HG03159 (cell line): Measurements from ENCODE around the gene ALDH1B1.

Experiments used
- ATAC-seq: cut with Tn5 transposase; IDR thresholded peaks from one replicate; pipeline ENCODE4 v1.9.1; 2021; ENCODE audit warnings: mild to moderate bottlenecking, moderate library complexity; ENCODE audit not compliant: unreplicated experiment

Gene ALDH1B1

DNA sequence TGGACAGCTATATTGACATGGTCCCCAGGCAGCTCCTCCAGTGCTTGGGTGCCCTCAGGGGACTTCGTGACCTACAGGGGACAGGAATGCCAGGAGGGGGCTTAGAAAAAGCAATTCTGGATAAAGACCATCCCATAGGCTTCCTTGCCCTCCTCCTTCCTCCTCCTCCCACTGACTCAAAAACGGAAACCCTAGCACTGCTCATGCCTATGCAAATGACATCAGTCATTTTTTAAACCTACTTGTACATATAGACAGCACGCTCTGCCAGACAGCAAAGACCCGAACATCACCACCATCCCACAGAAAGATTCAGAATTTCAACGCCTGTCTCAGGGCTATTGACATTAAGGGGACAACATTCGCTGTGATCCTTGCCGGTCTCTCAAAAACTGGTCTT is 20.8 kb downstream of the ALDH1B1 start:
- ATAC-seq, result no peak

DNA sequence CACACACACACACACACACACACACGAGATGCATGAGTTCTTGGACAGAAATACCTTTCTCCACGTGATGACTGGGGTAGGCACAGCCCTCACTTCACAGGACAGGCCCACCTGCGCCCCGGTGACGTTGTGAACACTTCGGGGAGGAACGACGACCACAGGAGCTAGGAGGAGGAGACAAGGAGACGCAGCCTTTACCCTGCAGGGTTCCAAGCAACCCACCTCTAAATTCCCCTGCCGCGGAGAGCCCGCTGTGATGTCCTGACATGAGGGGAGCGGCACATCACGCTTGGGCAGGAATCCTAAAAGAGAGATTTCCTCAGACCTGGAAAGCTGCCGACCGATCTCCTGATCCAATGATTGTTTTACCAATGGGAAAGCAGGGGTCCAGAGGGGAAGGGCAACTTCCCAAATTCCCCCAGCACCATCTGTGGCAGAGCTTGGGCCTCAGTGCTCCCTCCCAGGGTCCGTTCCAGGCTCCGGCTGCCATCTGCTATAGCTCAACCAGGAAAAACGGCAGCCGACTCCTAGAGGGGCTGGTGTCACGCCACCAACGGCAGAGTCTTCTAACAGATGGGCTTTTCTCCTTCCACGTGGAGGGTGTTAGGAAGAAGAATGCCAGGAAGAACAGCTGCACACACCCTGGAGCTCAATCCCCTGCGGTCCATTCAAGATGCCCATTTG is 21.7 kb downstream of the ALDH1B1 start:
- ATAC-seq, result no peak

DNA sequence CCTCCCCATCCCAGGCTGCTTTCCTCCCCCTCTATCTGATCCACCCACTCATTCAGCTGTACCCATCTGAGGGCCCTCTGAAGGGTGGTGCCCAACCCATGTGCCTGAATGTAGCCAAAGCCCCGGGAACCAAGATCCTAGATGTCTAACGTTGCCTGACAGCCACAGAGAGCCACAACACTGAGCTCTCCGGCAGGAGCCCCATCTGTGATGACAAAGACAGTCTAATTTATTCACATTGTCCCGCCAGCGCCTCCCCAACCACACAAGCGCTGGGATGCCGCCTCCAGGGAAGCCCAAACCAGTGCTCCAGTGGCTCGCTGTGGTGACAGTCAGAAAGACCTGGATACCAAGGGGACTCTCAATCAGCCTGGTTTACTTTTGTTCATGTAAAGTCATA is 23.4 kb downstream of the ALDH1B1 start:
- ATAC-seq, result no peak

DNA sequence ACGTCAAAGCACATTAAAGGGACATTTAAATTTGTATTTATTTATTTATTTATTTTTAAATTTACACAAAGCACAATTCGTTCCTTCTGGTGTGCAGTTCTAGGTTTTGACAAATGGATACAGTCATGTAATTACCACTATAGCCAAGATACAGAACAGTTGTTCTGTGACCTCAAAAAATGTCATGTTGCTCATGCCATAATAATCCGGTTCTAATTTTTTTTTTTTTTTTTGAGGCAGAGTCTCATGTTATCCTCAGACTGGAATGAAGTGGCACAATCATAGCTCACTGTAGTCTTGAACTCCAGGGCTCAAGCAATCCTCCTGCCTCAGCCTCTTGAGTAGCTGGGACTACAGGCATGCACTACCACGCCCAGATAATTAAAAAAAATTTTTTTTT is 24.0 kb downstream of the ALDH1B1 start:
- no peak for ATAC-seq

DNA sequence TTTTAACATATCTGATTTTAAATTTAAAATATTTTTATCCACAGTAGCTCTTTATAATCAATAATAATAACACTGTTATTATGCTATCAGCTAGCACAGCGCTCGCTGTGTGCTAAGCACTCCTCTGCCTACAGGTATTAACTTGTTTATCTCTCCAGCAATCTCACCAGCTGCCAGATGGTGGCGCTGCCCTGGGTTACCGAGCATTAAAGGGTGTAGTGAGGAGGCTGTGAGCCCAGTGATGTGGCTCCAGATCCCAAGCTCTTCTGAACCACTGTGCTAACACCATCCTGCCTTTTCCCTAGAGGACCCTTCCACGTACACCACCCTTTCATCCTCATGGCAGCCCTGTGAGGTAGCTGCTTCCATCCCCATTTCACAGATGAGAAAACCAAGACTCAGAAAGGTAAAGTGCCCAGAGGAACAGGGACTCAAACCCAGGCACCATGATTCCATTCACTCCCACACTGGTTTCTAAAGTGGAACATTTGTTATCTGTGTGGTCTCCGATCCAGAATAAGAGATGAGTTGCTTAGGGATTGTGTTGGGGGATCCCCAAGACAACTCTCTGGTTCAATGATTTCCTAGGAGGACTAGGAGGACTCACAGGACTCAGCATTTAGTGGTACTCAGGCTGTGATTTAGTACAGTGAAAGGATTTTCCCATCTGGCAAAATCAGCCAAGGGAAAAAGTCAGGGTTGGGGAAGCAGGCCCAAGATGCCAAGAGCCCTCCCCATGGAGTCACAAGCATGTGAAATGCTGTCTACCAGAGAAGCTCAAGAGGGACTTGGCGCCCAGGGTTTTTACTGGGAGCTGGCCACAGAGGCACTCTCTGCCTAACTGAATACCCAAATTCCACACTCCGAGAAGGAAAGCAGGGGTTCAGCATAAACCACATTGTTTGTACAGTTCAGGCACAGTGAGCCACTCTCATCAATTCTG is 24.8 kb downstream of the ALDH1B1 start:
- ATAC-seq, result no peak

DNA sequence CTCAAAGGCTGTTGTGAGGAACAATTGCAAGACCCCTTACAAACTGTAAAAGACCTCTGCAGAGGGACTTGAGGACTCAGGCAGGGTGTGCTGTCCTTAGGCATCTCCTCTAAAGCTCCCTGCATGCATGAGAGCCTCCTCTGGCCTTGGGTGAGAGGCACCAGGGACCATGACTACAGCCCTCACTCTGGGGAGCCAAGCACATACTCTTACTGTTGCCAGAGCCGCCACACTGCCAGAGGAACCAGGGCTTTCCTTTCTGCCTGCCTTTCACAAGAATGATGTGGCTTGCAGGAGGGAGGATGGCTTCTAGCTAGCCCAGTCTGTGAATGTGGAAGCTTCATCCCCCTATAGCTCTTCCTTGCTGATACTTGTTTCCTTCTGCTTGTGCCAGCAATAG is 25.9 kb downstream of the ALDH1B1 start:
- no peak for ATAC-seq

DNA sequence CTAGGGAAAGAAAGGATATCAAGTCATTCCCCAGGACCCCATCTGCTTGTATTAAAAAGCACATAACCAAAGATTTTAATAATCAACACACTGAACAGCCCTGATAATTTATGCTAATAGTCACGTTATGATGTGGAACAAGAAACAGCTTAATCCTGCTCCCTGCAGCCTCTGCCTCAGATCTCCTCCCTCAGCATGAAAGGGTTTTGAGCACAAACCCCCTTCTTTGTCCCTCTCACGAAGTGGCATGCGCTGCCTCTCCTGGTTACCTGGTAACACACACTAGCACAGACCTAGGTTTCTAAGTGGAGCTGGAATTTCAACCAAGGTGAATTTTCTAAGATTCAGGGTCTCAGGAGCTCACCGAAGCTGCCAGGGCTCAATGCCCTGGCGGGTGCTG is 26.7 kb downstream of the ALDH1B1 start:
- no peak for ATAC-seq

DNA sequence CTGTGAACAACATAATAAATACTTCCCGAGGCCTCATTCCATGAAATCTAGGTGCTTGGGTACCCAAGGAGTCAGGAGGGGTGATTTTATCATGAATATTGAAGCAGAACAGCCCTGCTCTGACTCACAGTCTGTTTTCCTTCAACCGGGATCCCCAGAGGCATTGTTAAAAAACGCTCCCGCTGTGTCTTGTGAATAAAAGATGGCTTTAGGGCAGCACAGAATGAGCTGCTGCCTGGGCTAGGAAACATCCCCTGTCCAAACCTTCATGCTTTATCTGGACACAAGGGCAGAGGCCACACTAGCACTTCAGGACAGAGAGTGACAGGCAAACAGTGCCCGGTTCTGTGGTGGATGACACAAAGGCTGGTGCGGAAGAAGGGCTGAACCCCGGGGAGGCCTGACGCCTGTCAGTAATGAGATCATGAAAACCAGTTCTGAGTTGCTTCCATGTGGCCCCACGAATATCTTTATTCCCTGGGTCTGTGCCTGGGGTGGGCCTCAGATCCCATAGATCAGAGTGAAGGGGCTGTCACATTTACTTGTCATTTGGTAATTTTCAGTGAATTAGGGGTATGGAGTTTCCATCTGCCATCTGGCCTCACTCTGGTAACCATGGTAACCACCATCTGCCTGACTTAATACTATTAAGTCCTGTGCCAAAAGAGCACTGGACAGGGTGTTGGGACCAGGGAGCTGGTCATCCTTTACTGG is 29.2 kb downstream of the ALDH1B1 start:
- ATAC-seq, result no peak

DNA sequence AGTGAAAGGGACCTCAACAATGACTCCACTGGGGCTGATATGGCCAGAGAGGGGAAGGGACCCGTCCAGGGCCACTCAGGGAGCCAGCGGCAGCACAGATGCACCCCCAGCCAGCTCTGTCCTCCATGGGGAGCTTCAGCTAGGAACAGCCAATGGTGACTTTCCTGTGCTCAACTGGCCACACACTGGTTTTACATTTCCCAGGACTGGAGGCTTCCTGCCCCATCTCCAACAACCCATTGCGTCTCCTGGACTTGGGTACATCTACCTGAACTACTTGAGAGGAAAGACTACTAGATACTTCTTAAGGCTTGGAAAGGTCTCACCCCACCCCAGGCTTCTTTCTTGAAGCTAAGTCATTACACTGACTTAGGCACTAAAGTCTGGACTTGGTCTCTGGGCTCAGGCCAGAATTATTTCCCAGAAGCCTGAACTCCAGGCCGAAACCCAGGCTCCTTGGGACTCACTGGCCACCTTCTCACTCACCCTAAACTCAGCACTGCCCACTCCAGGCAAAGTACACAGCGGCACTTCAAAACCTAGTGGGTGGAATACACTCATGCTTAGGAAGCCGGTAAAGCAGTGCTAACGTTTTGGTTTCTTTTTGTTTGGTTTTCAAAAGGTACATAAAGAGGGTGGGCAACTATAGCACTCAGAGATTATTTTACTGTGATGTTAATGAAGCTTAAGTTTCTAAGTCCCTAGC is 30.2 kb downstream of the ALDH1B1 start:
- no peak for ATAC-seq

DNA sequence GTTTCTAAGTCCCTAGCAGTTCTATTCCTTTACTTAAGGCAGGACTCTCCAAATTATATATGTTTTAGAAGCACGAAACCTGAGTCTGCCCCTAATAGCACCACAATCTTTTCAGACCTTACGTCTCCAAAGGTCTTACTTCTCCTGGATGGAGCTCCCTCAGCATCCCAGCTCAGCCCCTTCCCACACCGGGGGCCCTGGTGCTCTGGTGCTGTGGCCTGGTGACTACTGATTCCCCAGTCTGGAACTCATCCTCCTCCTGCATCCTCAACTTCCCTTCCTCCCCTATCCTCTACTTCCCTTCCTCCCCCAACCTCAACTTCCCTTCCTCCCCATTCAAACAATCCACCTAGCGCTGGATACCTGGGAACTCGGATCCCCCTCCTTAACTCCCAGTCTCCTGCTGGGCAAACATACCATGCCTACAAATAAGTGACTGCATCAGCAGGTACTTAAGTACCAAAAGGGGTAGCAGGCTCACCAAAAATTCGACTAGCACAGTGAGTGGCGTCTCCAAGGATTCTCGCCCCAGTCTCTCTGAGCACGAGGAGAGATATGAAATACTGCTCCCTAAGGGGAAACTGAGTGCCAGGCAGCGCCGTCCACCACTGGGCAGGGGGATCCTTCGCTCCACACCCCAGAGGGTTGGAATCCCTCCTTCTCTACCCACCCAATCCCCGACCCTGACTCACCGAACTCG is 30.9 kb downstream of the ALDH1B1 start:
- no peak for ATAC-seq

DNA sequence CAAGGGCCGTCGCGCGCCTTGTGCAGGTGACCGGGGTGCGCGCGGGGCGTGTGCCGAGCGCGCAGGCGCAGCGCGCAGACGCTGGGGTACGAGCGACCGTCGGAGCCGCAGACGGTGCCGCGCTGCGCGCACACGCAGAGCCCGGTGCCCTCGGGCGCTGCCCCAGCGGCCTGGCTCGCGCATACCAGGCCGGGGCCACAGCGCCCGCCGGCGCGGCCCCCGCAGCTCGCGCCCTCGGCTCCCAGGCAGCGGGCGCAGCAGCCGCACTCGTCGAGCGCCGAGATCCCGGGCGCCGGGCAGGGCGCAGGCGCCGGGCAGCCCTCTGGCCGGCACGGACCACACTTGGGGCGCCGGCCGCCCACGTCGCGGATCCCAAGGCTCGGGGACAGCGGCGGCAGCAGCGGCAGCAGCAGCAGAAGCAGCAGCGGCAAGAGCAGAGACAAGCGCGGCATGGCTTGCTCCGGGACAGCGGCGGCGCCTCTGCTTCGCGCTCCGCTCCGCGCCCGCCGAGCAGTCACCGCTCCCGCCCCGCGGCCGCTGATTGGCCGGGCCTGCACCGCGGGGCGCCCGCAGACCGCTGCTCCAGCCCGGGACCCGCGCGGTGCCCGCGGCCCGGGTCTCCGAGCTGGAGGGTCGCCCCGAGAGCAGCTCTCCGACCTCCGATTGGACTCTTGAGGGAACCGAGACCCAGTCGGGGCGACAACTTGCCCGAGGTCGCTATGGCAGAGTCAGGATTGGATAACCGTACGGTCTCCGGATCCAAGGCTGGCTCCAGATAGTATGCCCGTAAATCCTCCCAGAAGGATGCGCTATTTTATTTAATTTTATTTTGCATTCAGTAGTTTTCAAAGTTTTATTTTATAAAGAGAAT is 31.7 kb downstream of the ALDH1B1 start, which contains the start of gene IGFBPL1:
Gene IGFBPL1, minus strand, starts transcription at position 482 of the 871 bp plus-strand sequence. Its CDS starts 30 bp downstream, at position 452.
- ATAC-seq, result no peak

DNA sequence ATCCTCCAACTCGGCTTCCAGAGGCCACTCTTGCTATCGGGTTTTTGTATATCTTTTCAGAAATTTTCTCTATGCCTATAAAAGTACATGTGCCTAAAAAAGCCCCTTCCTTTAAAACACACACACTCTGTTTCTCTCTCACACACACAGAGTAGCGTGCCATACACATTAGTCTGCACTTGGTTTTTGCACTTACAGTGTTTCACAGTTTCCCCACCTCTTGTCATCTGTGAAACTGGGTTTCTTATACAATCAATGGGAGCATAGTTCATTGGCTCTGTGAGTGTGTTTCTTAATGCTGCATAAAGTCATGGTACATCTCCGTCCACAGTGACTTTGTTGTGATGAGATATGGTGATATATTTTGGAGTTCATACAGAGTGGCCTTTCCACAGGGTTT is 32.4 kb downstream of the ALDH1B1 start:
- no peak for ATAC-seq

DNA sequence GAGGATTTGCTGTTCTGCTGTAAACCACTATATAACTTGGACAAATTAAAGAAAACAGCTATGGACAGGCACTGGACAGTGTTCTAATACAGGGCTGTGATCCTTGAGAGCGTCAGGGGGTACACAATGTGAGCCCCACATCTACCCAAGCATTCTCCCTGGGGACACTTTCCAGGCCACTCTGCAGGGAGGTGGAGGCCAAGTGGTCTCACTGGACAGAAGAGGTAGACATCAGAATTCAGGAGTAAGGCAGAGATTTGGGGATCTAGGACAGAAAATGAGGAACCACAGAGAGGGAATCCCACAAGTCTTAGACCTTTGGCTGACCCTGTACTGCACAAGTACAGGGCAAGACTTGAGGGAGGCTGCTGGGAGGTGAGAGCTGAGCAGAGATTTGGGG is 35.6 kb downstream of the ALDH1B1 start:
- no peak for ATAC-seq

DNA sequence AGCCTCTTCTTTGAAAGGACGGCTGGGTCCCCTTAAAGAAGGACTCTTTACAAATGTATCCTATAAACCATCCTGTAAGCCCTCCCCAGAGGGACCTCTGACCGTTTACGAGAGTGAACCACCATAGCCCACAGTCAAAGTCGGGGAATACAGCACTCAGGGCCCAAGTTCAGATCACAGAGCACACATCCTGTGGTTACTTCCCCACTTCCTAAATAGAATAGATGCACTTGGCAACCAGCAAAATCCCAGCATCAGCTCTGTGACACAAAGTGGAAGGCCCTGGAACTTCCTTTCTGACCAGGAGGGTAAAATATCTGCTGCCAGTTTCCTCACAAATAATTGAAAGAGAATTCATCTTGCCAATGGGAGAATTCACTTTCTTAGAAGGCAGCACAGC is 38.6 kb downstream of the ALDH1B1 start:
- no peak for ATAC-seq

DNA sequence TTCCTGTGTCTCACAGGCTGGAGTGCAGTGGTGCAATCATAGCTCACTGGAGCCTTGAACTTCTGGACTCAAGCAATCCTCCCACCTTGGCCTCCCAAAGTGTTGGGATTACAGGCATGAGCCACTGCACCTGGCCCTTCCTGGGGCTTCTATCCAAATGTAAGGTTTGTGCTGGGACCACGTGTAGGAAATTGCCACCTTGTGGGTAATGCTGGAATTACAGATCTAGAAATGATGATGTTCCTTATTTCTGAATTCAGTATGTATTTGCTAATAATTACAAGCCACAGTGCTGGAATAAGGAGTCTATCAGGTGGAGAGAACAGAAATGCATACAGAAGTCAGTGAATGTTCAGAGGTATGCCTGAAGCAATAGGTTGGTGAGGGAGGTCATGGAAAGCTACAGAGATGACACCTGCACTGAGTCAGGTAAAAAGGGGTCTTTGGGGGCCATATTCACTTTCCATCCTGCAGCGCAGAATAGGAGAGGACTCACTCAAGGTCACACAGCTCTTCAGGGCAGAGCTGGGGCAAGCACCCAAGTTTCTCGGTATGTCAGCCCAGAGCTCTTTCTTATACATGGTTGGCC is 40.5 kb downstream of the ALDH1B1 start:
- no peak for ATAC-seq

DNA sequence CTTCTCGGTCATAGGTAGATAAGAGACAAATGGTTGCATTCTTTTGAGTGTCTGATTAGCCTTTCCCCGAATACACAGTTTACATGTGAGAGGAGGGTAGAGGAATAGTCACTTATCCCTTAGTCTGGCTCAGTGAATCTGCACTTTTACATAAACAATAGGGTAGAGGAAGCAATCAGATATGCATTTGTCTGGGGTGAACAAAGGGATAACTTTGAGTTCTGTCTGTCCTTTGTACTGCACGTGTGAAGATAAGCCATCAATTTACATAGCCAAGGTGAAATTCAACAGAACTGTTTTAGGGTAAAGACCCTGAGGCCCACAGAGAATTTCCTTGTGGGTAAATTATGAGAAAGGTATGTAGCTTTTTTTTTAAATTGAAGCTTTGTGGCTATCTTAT is 41.9 kb downstream of the ALDH1B1 start:
- ATAC-seq, result no peak

DNA sequence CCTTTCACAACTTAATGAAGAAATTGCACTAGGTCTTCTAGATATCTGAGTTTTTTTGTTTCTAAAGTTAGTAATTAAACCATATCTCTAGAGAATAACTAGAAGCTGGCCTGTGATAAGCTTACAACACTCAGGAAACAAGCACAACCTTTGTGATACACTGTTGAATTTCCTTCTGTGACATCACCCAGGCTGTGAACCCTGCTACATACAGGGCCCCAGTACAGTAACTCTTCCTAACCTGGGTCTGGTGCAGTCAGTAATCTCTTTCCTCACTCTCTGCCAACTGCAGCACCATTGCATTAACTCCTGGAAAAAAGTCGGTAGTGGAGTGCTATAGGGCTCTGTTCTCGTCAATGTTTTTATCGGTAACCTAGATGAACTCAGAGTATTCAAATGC is 42.4 kb downstream of the ALDH1B1 start:
- no peak for ATAC-seq

DNA sequence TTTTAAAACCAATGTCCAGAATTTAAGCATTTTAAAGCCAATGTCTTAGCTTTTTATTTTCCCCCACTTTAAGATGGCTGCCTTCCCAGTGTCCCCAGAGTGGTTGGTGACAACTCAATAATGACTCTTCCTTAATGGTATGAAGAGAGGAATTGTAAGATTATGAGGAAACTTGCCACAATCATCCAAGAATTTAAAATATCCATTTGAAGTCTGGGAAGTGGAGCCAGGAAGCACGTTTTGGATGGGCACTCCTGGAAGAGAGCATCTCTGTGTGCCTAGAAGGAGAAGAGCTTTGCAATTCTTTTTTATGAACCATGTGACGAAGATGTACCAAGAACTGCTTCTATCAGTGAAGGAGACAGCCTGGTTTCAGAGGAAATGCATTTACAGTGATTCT is 43.0 kb downstream of the ALDH1B1 start:
- no peak for ATAC-seq

DNA sequence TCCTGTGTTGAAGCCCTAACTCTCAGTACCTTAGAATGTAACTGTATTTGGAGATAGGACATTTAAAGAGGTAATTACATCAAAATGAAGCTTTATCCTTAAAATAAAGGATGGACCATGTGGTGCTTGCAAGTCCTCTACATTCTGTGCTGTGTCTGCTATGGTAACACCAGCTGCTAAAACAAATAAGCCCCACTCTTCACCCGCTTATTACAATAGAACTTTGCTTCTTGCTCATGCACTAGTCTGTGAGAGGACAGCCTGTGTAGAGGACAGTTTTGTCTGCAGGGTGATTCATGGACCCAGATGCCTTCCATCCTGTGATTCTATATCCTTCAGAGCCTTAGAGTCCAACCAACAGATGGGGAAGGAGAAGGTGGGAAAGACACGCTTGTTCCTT is 44.2 kb downstream of the ALDH1B1 start:
- no peak for ATAC-seq
